ENCODE results near the gene TMCO4. TPM values are rescaled to one million over a fixed set of nuclear protein-coding genes. Genes with fewer than 3 reads are reported as not detected.

TMCO4 gene
- total RNA-seq, 1 donor from 2014 or later: 4.1 TPM

GRCh38 chr1:19828546-19828945 is 28.8 kb upstream of the TMCO4 start:
- Mint-ChIP-seq H3K4me3 (ENCODE audit: unreplicated experiment) (no peak overlapping the region), H3K27ac (ENCODE audit: unreplicated experiment) (no peak overlapping the region), H3K9me3 (ENCODE audit: unreplicated experiment) (no peaks in the 10 kb centered on the region), H3K4me1 (ENCODE audit: unreplicated experiment) (no peaks in the 10 kb centered on the region), H3K36me3 (ENCODE audit: low read depth, unreplicated experiment) (no peaks in the 10 kb centered on the region), H3K27me3 (ENCODE audit: unreplicated experiment) (no peaks in the 10 kb centered on the region)
- no peak for DNase-seq (ENCODE audit: low spot score)
- no peak for TF ChIP-seq CTCF (IDR thresholded peaks at IDR 0.05; ENCODE audit: unreplicated experiment)

- Mint-ChIP-seq H3K36me3 (ENCODE audit: low read depth, unreplicated experiment) (no peaks in the 10 kb centered on the region), H3K4me3 (ENCODE audit: unreplicated experiment) (no peak overlapping the region), H3K9me3 (ENCODE audit: unreplicated experiment) (no peaks in the 10 kb centered on the region), H3K4me1 (ENCODE audit: unreplicated experiment) (no peaks in the 10 kb centered on the region), H3K27ac (ENCODE audit: unreplicated experiment) (no peak overlapping the region), H3K27me3 (ENCODE audit: unreplicated experiment) (no peaks in the 10 kb centered on the region)
- DNase-seq (ENCODE audit: low spot score): no peak
- no peak for TF ChIP-seq CTCF (IDR thresholded peaks at IDR 0.05; ENCODE audit: unreplicated experiment)
Observed at GRCh38 chr1:19825298-19825697, 25.6 kb upstream of the TMCO4 start.

GRCh38 chr1:19824541-19824940 is 24.8 kb upstream of the TMCO4 start:
- no peaks in the 10 kb centered on the region for H3K4me1 Mint-ChIP-seq (ENCODE audit: unreplicated experiment)
- no peak for DNase-seq (ENCODE audit: low spot score)
- H3K36me3 Mint-ChIP-seq (ENCODE audit: low read depth, unreplicated experiment): no peaks in the 10 kb centered on the region
- no peak overlapping the region for H3K4me3 Mint-ChIP-seq (ENCODE audit: unreplicated experiment)
- H3K9me3 Mint-ChIP-seq (ENCODE audit: unreplicated experiment): no peaks in the 10 kb centered on the region
- no peak for TF ChIP-seq CTCF (IDR thresholded peaks at IDR 0.05; ENCODE audit: unreplicated experiment)
- no peaks in the 10 kb centered on the region for H3K27me3 Mint-ChIP-seq (ENCODE audit: unreplicated experiment)
- H3K27ac Mint-ChIP-seq (ENCODE audit: unreplicated experiment): no peak overlapping the region

GRCh38 chr1:19824036-19824435 is 24.3 kb upstream of the TMCO4 start:
- no peak for TF ChIP-seq CTCF (IDR thresholded peaks at IDR 0.05; ENCODE audit: unreplicated experiment)
- no peaks in the 10 kb centered on the region for H3K9me3 Mint-ChIP-seq (ENCODE audit: unreplicated experiment)
- H3K4me1 Mint-ChIP-seq (ENCODE audit: unreplicated experiment): no peaks in the 10 kb centered on the region
- no peaks in the 10 kb centered on the region for H3K36me3 Mint-ChIP-seq (ENCODE audit: low read depth, unreplicated experiment)
- no peak for DNase-seq (ENCODE audit: low spot score)
- H3K4me3 Mint-ChIP-seq (ENCODE audit: unreplicated experiment): no peak overlapping the region
- H3K27me3 Mint-ChIP-seq (ENCODE audit: unreplicated experiment): no peaks in the 10 kb centered on the region
- no peak overlapping the region for H3K27ac Mint-ChIP-seq (ENCODE audit: unreplicated experiment)

- TF ChIP-seq CTCF (IDR thresholded peaks at IDR 0.05; ENCODE audit: unreplicated experiment): no peak
Observed at GRCh38 chr1:19819701-19820100, 20.0 kb upstream of the TMCO4 start.

More at GRCh38 chr1:19819701-19820100, 20.0 kb upstream of the TMCO4 start:
- peaks cover 1% of the 10 kb centered on the region for H3K27me3 Mint-ChIP-seq (ENCODE audit: unreplicated experiment)
- H3K36me3 Mint-ChIP-seq (ENCODE audit: low read depth, unreplicated experiment): no peaks in the 10 kb centered on the region
- no peak overlapping the region for H3K27ac Mint-ChIP-seq (ENCODE audit: unreplicated experiment)
- peaks cover 6% of the 10 kb centered on the region for H3K4me1 Mint-ChIP-seq (ENCODE audit: unreplicated experiment)
- no peaks in the 10 kb centered on the region for H3K9me3 Mint-ChIP-seq (ENCODE audit: unreplicated experiment)
- H3K4me3 Mint-ChIP-seq (ENCODE audit: unreplicated experiment): no peak overlapping the region
- DNase-seq (ENCODE audit: low spot score): no peak

Measured in endothelial cell (in vitro differentiated cells).